ENCODE data around the gene MLXIPL.
"Not testable (repeated sequence)": the region's sequence is repeated elsewhere in the genome, so short reads cannot be mapped to it uniquely, and the experiment has no call there.

GRCh38 chr7:73617520-73617919 is 6.8 kb downstream of the MLXIPL start:
- not testable (repeated sequence) for TF ChIP-seq SP1 (IDR thresholded peaks at IDR 0.05); GABPA (IDR thresholded peaks at IDR 0.05 in 1 of 2, conservative IDR thresholded peaks at IDR 0.05 in 1 of 2); CTCF (IDR thresholded peaks at IDR 0.05; ENCODE audit: low read depth, low read length, missing input control); MAX (IDR thresholded peaks at IDR 0.05)

Data from liver (tissue), 3 donors.